Hippocampal formation (tissue), 2 donors: ENCODE measurements around the gene WDR7.
"Not testable (repeated sequence)": the region's sequence is repeated elsewhere in the genome, so short reads cannot be mapped to it uniquely, and the experiment has no call there.

Experiments used
- DNase-seq, 2 donors: peaks; one replicate each; lab custom pipeline; 2025; lab: John Stamatoyannopoulos, UW

The WDR7 gene

GRCh38 chr18:56654280-56654679 is 3.1 kb downstream of the WDR7 start:
- DNase-seq, result not testable (repeated sequence)

- DNase-seq, result no peak
Measured at GRCh38 chr18:56658261-56658660, 7.1 kb downstream of the WDR7 start.

GRCh38 chr18:56659111-56659510 is 8.0 kb downstream of the WDR7 start:
- DNase-seq, result no peak

- no peak for DNase-seq
Measured at GRCh38 chr18:56660655-56661054, 9.5 kb downstream of the WDR7 start.

- peak in 1 of 2 donors; percentile 34 for DNase-seq
Measured at GRCh38 chr18:56661360-56662062, 10.4 kb downstream of the WDR7 start.

- no peak for DNase-seq
Measured at GRCh38 chr18:56662063-56662408, 10.9 kb downstream of the WDR7 start.

GRCh38 chr18:56662502-56662901 is 11.3 kb downstream of the WDR7 start:
- DNase-seq, result no peak

GRCh38 chr18:56662902-56663301 is 11.7 kb downstream of the WDR7 start:
- no peak for DNase-seq

GRCh38 chr18:56672391-56672790 is 21.2 kb downstream of the WDR7 start:
- DNase-seq, result no peak

- DNase-seq, result no peak
Measured at GRCh38 chr18:56672981-56673380, 21.8 kb downstream of the WDR7 start.

GRCh38 chr18:56676639-56677038 is 25.5 kb downstream of the WDR7 start:
- no peak for DNase-seq

GRCh38 chr18:56678836-56679565 is 27.8 kb downstream of the WDR7 start:
- peak in 1 of 2 donors; percentile 36 for DNase-seq

- no peak for DNase-seq
Measured at GRCh38 chr18:56684277-56684676, 33.1 kb downstream of the WDR7 start.

GRCh38 chr18:56691530-56691929 is 40.4 kb downstream of the WDR7 start:
- no peak for DNase-seq

- no peak for DNase-seq
Measured at GRCh38 chr18:56696966-56697365, 45.8 kb downstream of the WDR7 start.

GRCh38 chr18:56702946-56703345 is 51.8 kb downstream of the WDR7 start:
- DNase-seq, result peak in 1 of 2 donors; percentile 16

GRCh38 chr18:56709463-56709862 is 58.3 kb downstream of the WDR7 start:
- DNase-seq, result no peak

- no peak for DNase-seq
Measured at GRCh38 chr18:56711708-56712445, 60.7 kb downstream of the WDR7 start.

GRCh38 chr18:56712761-56713160 is 61.6 kb downstream of the WDR7 start:
- no peak for DNase-seq

- DNase-seq, result no peak
Measured at GRCh38 chr18:56715121-56715520, 64.0 kb downstream of the WDR7 start.

- DNase-seq, result no peak
Measured at GRCh38 chr18:56716692-56717146, 65.6 kb downstream of the WDR7 start.

GRCh38 chr18:56721031-56721430 is 69.9 kb downstream of the WDR7 start:
- DNase-seq, result no peak

GRCh38 chr18:56721491-56721890 is 70.3 kb downstream of the WDR7 start:
- DNase-seq, result no peak
